Neural cell (in vitro differentiated cells): ENCODE measurements around the gene LHFPL6. TPM values are rescaled to one million over a fixed set of nuclear protein-coding genes. Genes with fewer than 3 reads are reported as not detected.

ENCODE experiments used
- H2AFZ ChIP-seq: fragments of 200-600, 300-800 bp; sonication (generic), shearing (Covaris generic); 2 replicates; pipeline ENCODE4 v1.6.0; 2014; ENCODE audit warnings: low read depth, mild to moderate bottlenecking, antibody characterized with exemption, low read length, moderate library complexity
- H3F3A ChIP-seq: fragments of 200-600 bp; shearing (Covaris generic); 2 replicates; pipeline ENCODE4 v1.6.1; 2016; ENCODE audit warnings: mild to moderate bottlenecking, moderate library complexity, mixed read lengths, antibody characterized with exemption, low read length; ENCODE audit not compliant: insufficient read depth, poor library complexity, severe bottlenecking
- H3K27ac ChIP-seq: fragments of 200-600, 300-800 bp; sonication (generic), shearing (Covaris generic); 2 replicates; pipeline ENCODE4 v1.5.1; 2014; ENCODE audit warnings: mild to moderate bottlenecking, low read length, moderate library complexity
- H3K27me3 ChIP-seq: fragments of 300-800, 200-600 bp; sonication (generic), shearing (Covaris generic); 2 replicates; pipeline ENCODE4 v1.6.0; 2014; ENCODE audit warnings: mild to moderate bottlenecking, low read depth, low read length, moderate library complexity; ENCODE audit not compliant: insufficient read depth
- H3K36me3 ChIP-seq: fragments of 300-800, 200-600 bp; sonication (generic), shearing (Covaris generic); 2 replicates; pipeline ENCODE4 v1.5.1; 2014; ENCODE audit warnings: mild to moderate bottlenecking, antibody characterized with exemption, low read length, moderate library complexity; ENCODE audit not compliant: insufficient read depth
- H3K4me2 ChIP-seq: fragments of 300-800, 200-600 bp; sonication (generic), shearing (Covaris generic); 2 replicates; pipeline ENCODE4 v1.6.0; 2014; ENCODE audit warnings: mild to moderate bottlenecking, low read length
- H3K4me3 ChIP-seq: fragments of 300-800, 200-600 bp; sonication (generic), shearing (Covaris generic); 2 replicates; pipeline ENCODE4 v1.5.1; 2014; ENCODE audit warnings: mild to moderate bottlenecking, low read length, moderate library complexity
- H3K79me2 ChIP-seq: fragments of 200-600 bp; shearing (Covaris generic); replicated peaks from 2 replicates; pipeline ENCODE4 v1.6.0; 2014; ENCODE audit warnings: mild to moderate bottlenecking, low read length, moderate library complexity; ENCODE audit not compliant: insufficient read depth
- H3K9ac ChIP-seq: fragments of 300-800, 200-600 bp; sonication (generic), shearing (Covaris generic); 2 replicates; pipeline ENCODE4 v1.6.1; 2016; ENCODE audit warnings: mild to moderate bottlenecking, low read length, mixed read lengths
- H3K9me2 ChIP-seq: fragments of 200-600 bp; shearing (Covaris generic); 2 replicates; pipeline ENCODE4 v1.6.1; 2016; ENCODE audit warnings: mild to moderate bottlenecking, low read length, mixed read lengths; ENCODE audit not compliant: insufficient read depth
- H3K9me3 ChIP-seq: fragments of 200-600, 300-800 bp; sonication (generic), shearing (Covaris generic); 2 replicates; pipeline ENCODE4 v1.6.1; 2016; ENCODE audit warnings: mild to moderate bottlenecking, mixed run types, low read length, moderate library complexity, mixed read lengths
- H4K20me1 ChIP-seq: fragments of 200-600 bp; shearing (Covaris generic); 2 replicates; pipeline ENCODE4 v1.6.1; 2016; ENCODE audit warnings: mild to moderate bottlenecking, mixed run types; ENCODE audit not compliant: insufficient read depth
- CTCF ChIP-seq: fragments of 450-650 bp; IDR thresholded peaks from 2 replicates; pipeline ENCODE4 v1.5.1; 2014; ENCODE audit warnings: antibody characterized with exemption, mild to moderate bottlenecking, moderate library complexity; ENCODE audit not compliant: poor library complexity, severe bottlenecking
- EP300 ChIP-seq: fragments of 450-650 bp; conservative IDR thresholded peaks from 2 replicates; pipeline ENCODE4 v1.6.1; 2014; ENCODE audit warnings: antibody characterized with exemption, mild to moderate bottlenecking, moderate library complexity; ENCODE audit not compliant: poor library complexity, severe bottlenecking
- EZH2 ChIP-seq: fragments of 200-600, 300-800 bp; shearing (Covaris generic), sonication (generic); IDR thresholded peaks from 2 replicates; pipeline ENCODE4 v1.6.1; 2014; ENCODE audit warnings: antibody characterized with exemption, low read length, borderline replicate concordance, mild to moderate bottlenecking; ENCODE audit not compliant: insufficient read depth, poor library complexity, severe bottlenecking
- MXI1 ChIP-seq: fragments of 450-650 bp; conservative IDR thresholded peaks from 2 replicates; pipeline ENCODE4 v1.6.1; 2014; ENCODE audit warnings: antibody characterized with exemption, mild to moderate bottlenecking; ENCODE audit not compliant: poor library complexity, severe bottlenecking
- POLR2AphosphoS5 ChIP-seq: IDR thresholded peaks from 2 replicates; pipeline ENCODE4 v1.6.1; 2012
- RAD21 ChIP-seq: fragments of 450-650 bp; conservative IDR thresholded peaks from 2 replicates; pipeline ENCODE4 v1.6.1; 2014; ENCODE audit warnings: antibody characterized with exemption, mild to moderate bottlenecking, moderate library complexity
- SMC3 ChIP-seq: fragments of 450-650 bp; conservative IDR thresholded peaks from 2 replicates; pipeline ENCODE4 v1.6.1; 2014; ENCODE audit warnings: antibody characterized with exemption, mild to moderate bottlenecking, moderate library complexity; ENCODE audit not compliant: poor library complexity
- TAF1 ChIP-seq: IDR thresholded peaks from 2 replicates; pipeline ENCODE4 v1.6.1; 2012; ENCODE audit warnings: low read depth
- polyA plus RNA-seq: library from polyadenylated mRNA; depleted of rRNA; stranded (reverse); fragments of >200 nt; gene quantifications from 2 replicates; pipeline ENCODE4 v1.2.3, GENCODE V29; 2014
- TF ChIP-seq, protein P1 (sequence below): IDR thresholded peaks from 2 replicates; pipeline ENCODE4 v1.6.1; 2012; ENCODE audit warnings: borderline replicate concordance

The LHFPL6 gene
- polyA plus RNA-seq, 1 donor from 2014 or later = 36.3 TPM

DNA sequence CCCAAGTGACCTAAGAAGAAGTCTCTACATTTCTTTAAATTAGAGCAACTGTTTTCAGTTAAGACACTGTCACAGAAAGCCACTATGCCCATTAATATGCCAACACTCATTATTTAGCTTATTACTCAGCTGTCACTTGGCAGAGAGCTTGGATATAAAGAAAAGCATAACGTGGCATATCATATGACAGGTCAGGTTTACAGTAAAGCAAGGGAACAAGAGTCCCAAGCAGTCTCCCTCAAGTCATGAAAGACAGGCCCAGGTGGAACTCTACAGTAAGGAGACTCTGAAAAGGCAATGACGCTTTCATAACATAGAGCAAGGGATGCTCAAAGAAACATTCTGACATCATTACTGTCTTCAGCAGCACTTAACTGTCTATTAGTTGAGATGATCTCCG lies 6.3 kb downstream of the LHFPL6 start:
- H3K79me2 ChIP-seq = peaks cover 45% of the 10 kb centered on the region
- TF ChIP-seq SMC3 (no peak), CTCF (no peak), EP300 (no peak)
- H3K27me3 ChIP-seq = no peaks in the 10 kb centered on the region
- no peak overlapping the region for H3K27ac ChIP-seq
- H3K4me3 ChIP-seq = peak overlapping the region; percentile 36
- no peaks in the 10 kb centered on the region for H3K9me3 ChIP-seq
- H2AFZ ChIP-seq = no peak overlapping the region
- no peaks in the 10 kb centered on the region for H3K36me3 ChIP-seq
- no peaks in the 10 kb centered on the region for H3F3A ChIP-seq
- no peaks in the 10 kb centered on the region for H3K9me2 ChIP-seq
- no peak overlapping the region for H3K9ac ChIP-seq
- H3K4me2 ChIP-seq = peak overlapping the region; percentile 8
- no peaks in the 10 kb centered on the region for H4K20me1 ChIP-seq

GRCh38 chr13:39596176-39596575 lies 6.8 kb downstream of the LHFPL6 start:
- no peak overlapping the region for H3K27ac ChIP-seq
- no peaks in the 10 kb centered on the region for H4K20me1 ChIP-seq
- TF ChIP-seq EP300 (no peak), MXI1 (no peak), SMC3 (no peak), POLR2AphosphoS5 (no peak), CTCF (no peak), RAD21 (no peak), EZH2 (no peak), TAF1 (no peak)
- TF ChIP-seq, protein P1, sequence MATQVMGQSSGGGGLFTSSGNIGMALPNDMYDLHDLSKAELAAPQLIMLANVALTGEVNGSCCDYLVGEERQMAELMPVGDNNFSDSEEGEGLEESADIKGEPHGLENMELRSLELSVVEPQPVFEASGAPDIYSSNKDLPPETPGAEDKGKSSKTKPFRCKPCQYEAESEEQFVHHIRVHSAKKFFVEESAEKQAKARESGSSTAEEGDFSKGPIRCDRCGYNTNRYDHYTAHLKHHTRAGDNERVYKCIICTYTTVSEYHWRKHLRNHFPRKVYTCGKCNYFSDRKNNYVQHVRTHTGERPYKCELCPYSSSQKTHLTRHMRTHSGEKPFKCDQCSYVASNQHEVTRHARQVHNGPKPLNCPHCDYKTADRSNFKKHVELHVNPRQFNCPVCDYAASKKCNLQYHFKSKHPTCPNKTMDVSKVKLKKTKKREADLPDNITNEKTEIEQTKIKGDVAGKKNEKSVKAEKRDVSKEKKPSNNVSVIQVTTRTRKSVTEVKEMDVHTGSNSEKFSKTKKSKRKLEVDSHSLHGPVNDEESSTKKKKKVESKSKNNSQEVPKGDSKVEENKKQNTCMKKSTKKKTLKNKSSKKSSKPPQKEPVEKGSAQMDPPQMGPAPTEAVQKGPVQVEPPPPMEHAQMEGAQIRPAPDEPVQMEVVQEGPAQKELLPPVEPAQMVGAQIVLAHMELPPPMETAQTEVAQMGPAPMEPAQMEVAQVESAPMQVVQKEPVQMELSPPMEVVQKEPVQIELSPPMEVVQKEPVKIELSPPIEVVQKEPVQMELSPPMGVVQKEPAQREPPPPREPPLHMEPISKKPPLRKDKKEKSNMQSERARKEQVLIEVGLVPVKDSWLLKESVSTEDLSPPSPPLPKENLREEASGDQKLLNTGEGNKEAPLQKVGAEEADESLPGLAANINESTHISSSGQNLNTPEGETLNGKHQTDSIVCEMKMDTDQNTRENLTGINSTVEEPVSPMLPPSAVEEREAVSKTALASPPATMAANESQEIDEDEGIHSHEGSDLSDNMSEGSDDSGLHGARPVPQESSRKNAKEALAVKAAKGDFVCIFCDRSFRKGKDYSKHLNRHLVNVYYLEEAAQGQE = no peak
- H3K9me3 ChIP-seq = no peaks in the 10 kb centered on the region
- no peaks in the 10 kb centered on the region for H3K27me3 ChIP-seq
- H3K36me3 ChIP-seq = no peaks in the 10 kb centered on the region
- no peaks in the 10 kb centered on the region for H3F3A ChIP-seq
- no peak overlapping the region for H3K9ac ChIP-seq
- H3K79me2 ChIP-seq = peaks cover 45% of the 10 kb centered on the region
- H3K4me3 ChIP-seq = no peak overlapping the region
- H3K4me2 ChIP-seq = no peak overlapping the region
- no peak overlapping the region for H2AFZ ChIP-seq
- no peaks in the 10 kb centered on the region for H3K9me2 ChIP-seq
